ENCODE results near the gene STPG1.
A peak's percentile ranks its signal among the peaks of the same experiment; 100 is the strongest.

Gene STPG1

GRCh38 chr1:24321697-24322469, 91.7 kb downstream of the STPG1 start:
- TF ChIP-seq CTCF (IDR thresholded peaks at IDR 0.05; ENCODE audit: low read depth, low read length) = no peak
- peak overlapping the region; percentile 52 for H3K4me3 ChIP-seq (ENCODE audit: low read depth, low read length)

GRCh38 chr1:24321126-24321525, 92.5 kb downstream of the STPG1 start:
- TF ChIP-seq CTCF (IDR thresholded peaks at IDR 0.05; ENCODE audit: low read depth, low read length) = no peak
- H3K4me3 ChIP-seq (ENCODE audit: low read depth, low read length) = no peak overlapping the region

GRCh38 chr1:24319962-24320361, 93.6 kb downstream of the STPG1 start:
- no peak for TF ChIP-seq CTCF (IDR thresholded peaks at IDR 0.05; ENCODE audit: low read depth, low read length)
- no peak overlapping the region for H3K4me3 ChIP-seq (ENCODE audit: low read depth, low read length)

GRCh38 chr1:24319312-24319863, 94.2 kb downstream of the STPG1 start, which contains the start of gene GRHL3:
TSS of gene GRHL3 (plus strand) at chr1:24319357. CDS start at chr1:24319552, 195 bp downstream.
- H3K4me3 ChIP-seq (ENCODE audit: low read depth, low read length) = no peak within 1 kb of the TSS
- no peak for TF ChIP-seq CTCF (IDR thresholded peaks at IDR 0.05; ENCODE audit: low read depth, low read length)

GRCh38 chr1:24318615-24319311, 94.8 kb downstream of the STPG1 start:
- no peak for TF ChIP-seq CTCF (IDR thresholded peaks at IDR 0.05; ENCODE audit: low read depth, low read length)
- H3K4me3 ChIP-seq (ENCODE audit: low read depth, low read length) = no peak overlapping the region

GRCh38 chr1:24317956-24318614, 95.5 kb downstream of the STPG1 start:
- TF ChIP-seq CTCF (IDR thresholded peaks at IDR 0.05; ENCODE audit: low read depth, low read length) = no peak
- no peak overlapping the region for H3K4me3 ChIP-seq (ENCODE audit: low read depth, low read length)

All from WI38 (cell line).